Calu3 (cell line): Measurements from ENCODE around the gene AIPL1. TPM values are rescaled to one million over a fixed set of nuclear protein-coding genes. Genes with fewer than 3 reads are reported as not detected.
A peak's percentile ranks its signal among the peaks of the same experiment; 100 is the strongest.

Experiments
- BruUV-seq: library from RNA; stranded (reverse); fragments of 400-500 nt; replicated peaks from 2 replicates; lab custom pipeline; 2021; lab: Mats Ljungman, UMichigan
- CTCF ChIA-PET: fragments of 300-600 bp; sonication (Branson Sonifier 250); formaldehyde crosslinking; loops from one replicate; lab custom pipeline; 2022; ENCODE audit warnings: antibody characterized with exemption; lab: Charles Lee
- DNase-seq: peaks from one replicate; pipeline ENCODE4 v3.0.0; 2022
- H3K27ac Mint-ChIP-seq: one replicate; pipeline ENCODE4 v1.8.0; 2022; ENCODE audit warnings: mixed read lengths; ENCODE audit not compliant: unreplicated experiment
- H3K27me3 Mint-ChIP-seq: one replicate; pipeline ENCODE4 v1.8.0; 2022; ENCODE audit warnings: mixed read lengths; ENCODE audit not compliant: unreplicated experiment
- H3K36me3 Mint-ChIP-seq: one replicate; pipeline ENCODE4 v1.8.0; 2022; ENCODE audit warnings: mild to moderate bottlenecking, moderate library complexity, mixed read lengths; ENCODE audit not compliant: insufficient read depth, unreplicated experiment
- H3K4me1 Mint-ChIP-seq: one replicate; pipeline ENCODE4 v1.8.0; 2022; ENCODE audit warnings: mild to moderate bottlenecking, low read depth, mixed read lengths; ENCODE audit not compliant: unreplicated experiment
- H3K4me3 Mint-ChIP-seq: one replicate; pipeline ENCODE4 v1.8.0; 2022; ENCODE audit warnings: mild to moderate bottlenecking, low read depth, moderate library complexity, mixed read lengths; ENCODE audit not compliant: unreplicated experiment
- H3K9me3 Mint-ChIP-seq: one replicate; pipeline ENCODE4 v1.8.0; 2022; ENCODE audit warnings: low read depth, mixed read lengths; ENCODE audit not compliant: unreplicated experiment
- CTCF ChIP-seq: fragments of 200-600 bp; IDR thresholded peaks from one replicate; pipeline ENCODE4 v1.8.0; 2022; ENCODE audit warnings: antibody characterized with exemption; ENCODE audit not compliant: unreplicated experiment
- intact Hi-C: fragments of 100-400 bp; cut with micrococcal nuclease; formaldehyde crosslinking; loops from one replicate; pipeline ENCODE4 v1.10.0; 2022; ENCODE audit not compliant: unreplicated experiment
- total RNA-seq: library from RNA; stranded (reverse); gene quantifications from 2 replicates; pipeline ENCODE4 v1.2.3, GENCODE V29; 2022

Gene AIPL1
- total RNA-seq, 1 experiment from 2014 or later: not detected

- H3K9me3 Mint-ChIP-seq: peaks cover 7% of the 10 kb centered on the region
- no peak overlapping the region for H3K4me3 Mint-ChIP-seq
- H3K27ac Mint-ChIP-seq: no peak overlapping the region
- H3K36me3 Mint-ChIP-seq: peaks cover 12% of the 10 kb centered on the region
- H3K27me3 Mint-ChIP-seq: peaks cover 24% of the 10 kb centered on the region
- H3K4me1 Mint-ChIP-seq: peaks cover 16% of the 10 kb centered on the region
- BruUV-seq: no TSS peak
- no peak for TF ChIP-seq CTCF
- intact Hi-C loops: no loop called here
- no peak for DNase-seq
- CTCF ChIA-PET: no interaction called here
Observed at GRCh38 chr17:6376931-6377361, 58.0 kb downstream of the AIPL1 start.

DNA sequence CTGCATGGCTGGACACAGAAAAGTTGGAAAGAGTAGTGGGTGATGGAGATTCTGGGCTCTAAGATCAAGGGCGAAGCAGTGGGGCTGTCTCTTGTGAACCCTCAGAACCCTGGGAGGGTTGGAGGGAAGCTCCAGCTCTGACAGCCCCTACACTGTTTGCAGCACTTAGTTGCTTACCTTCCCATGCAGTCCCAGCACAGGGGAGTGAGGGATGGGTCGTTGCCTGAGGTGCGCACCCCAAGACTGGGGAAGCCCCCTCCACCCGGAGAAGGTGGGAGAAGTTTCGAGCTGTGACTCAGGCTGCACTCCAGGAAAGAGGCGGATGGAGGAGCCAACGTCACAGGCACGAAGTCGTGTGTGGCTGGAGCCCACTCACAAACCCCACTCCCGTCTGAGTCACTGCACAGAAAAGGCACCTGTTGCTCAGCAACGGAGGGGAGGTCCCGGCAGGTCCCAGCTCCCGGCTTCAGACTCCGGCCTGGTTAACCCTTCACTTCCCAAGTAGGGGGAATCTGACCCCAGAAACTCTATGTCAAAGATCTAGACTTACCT lies 60.1 kb downstream of the AIPL1 start:
- no peak for TF ChIP-seq CTCF
- Mint-ChIP-seq H3K4me3 (peak overlapping the region; percentile 55), H3K4me1 (peaks cover 16% of the 10 kb centered on the region), H3K27me3 (peaks cover 13% of the 10 kb centered on the region), H3K9me3 (peaks cover 5% of the 10 kb centered on the region), H3K27ac (peak overlapping the region; percentile 87), H3K36me3 (peaks cover 12% of the 10 kb centered on the region)
- intact Hi-C loops: no loop called here
- BruUV-seq: no TSS peak
- CTCF ChIA-PET: interaction anchor here (0.9 kb wide), 1 partner anchor 10 kb away, joined by 3 read pairs; no protein-coding TSS in a partner anchor
- peak; percentile 63 for DNase-seq

GRCh38 chr17:6374271-6374691 lies 60.6 kb downstream of the AIPL1 start:
- Mint-ChIP-seq H3K36me3 (peaks cover 12% of the 10 kb centered on the region), H3K4me3 (peak overlapping the region; percentile 55), H3K27me3 (peaks cover 13% of the 10 kb centered on the region), H3K27ac (peak overlapping the region; percentile 87), H3K4me1 (peaks cover 16% of the 10 kb centered on the region), H3K9me3 (peaks cover 5% of the 10 kb centered on the region)
- DNase-seq: peak; percentile 46
- CTCF ChIA-PET: interaction anchor here (0.9 kb wide), 1 partner anchor 9 kb away, joined by 3 read pairs; no protein-coding TSS in a partner anchor
- no peak for TF ChIP-seq CTCF
- BruUV-seq: no TSS peak
- intact Hi-C loops: no loop called here

Other genes with a start within 250 kb of the AIPL1 start
- gene PIMREG, start 9.3 kb upstream of the AIPL1 start, total RNA-seq: 24.3 and 28.3 TPM in 2 replicates
- 10.3 and 10.7 TPM in 2 replicates for gene PITPNM3, start 121.4 kb upstream of the AIPL1 start, total RNA-seq
- gene KIAA0753, start 205.6 kb upstream of the AIPL1 start, total RNA-seq: 19.8 and 25.9 TPM in 2 replicates
- gene TXNDC17, start 205.9 kb upstream of the AIPL1 start, total RNA-seq: 95.2 and 105 TPM in 2 replicates
- gene MED31, start 216.5 kb upstream of the AIPL1 start, total RNA-seq: 15.1 and 19.9 TPM in 2 replicates
- 1.8 and 3.1 TPM in 2 replicates for gene C17orf100, start 216.6 kb upstream of the AIPL1 start, total RNA-seq